Activated CD4-positive, alpha-beta T cell treated with anti-CD3 and anti-CD28 coated beads, Interleukin-2, amount 10 ng/mL, durations not matched to agents 7 days and 5 days (primary cell): ENCODE results near the gene PARP6. TPM values are rescaled to one million over a fixed set of nuclear protein-coding genes. Genes with fewer than 3 reads are reported as not detected.

Experiments used
- CTCF ChIA-PET: fragments of 350-600 bp; sonication (Branson Sonifier 250); formaldehyde crosslinking; loops from one replicate; lab custom pipeline; 2021; ENCODE audit warnings: antibody characterized with exemption; lab: Charles Lee
- POLR2A ChIA-PET: fragments of 350-600 bp; sonication (Branson Sonifier 250); formaldehyde crosslinking; loops from one replicate; lab custom pipeline; 2021; ENCODE audit warnings: antibody characterized with exemption; lab: Charles Lee
- DNase-seq: peaks from one replicate; pipeline ENCODE4 v3.0.0-alpha.2; 2020
- H3K27ac Mint-ChIP-seq: one replicate; pipeline ENCODE4 v1.8.0; 2021; ENCODE audit warnings: mild to moderate bottlenecking, moderate library complexity, mixed read lengths
- H3K27me3 Mint-ChIP-seq: one replicate; pipeline ENCODE4 v1.8.0; 2021; ENCODE audit warnings: mixed read lengths
- H3K36me3 Mint-ChIP-seq: one replicate; pipeline ENCODE4 v1.8.0; 2021; ENCODE audit warnings: low read depth, mixed read lengths
- H3K4me1 Mint-ChIP-seq: one replicate; pipeline ENCODE4 v1.8.0; 2021; ENCODE audit warnings: mixed read lengths
- H3K4me3 Mint-ChIP-seq: one replicate; pipeline ENCODE4 v1.8.0; 2021; ENCODE audit warnings: mild to moderate bottlenecking, moderate library complexity, mixed read lengths
- H3K9me3 Mint-ChIP-seq: one replicate; pipeline ENCODE4 v1.8.0; 2021; ENCODE audit warnings: mixed read lengths
- total RNA-seq, 2 experiments: library from RNA; stranded (reverse); gene quantifications; one replicate each; pipeline ENCODE4 v1.2.3, GENCODE V29; 2021

The PARP6 gene
- total RNA-seq, 2 experiments from 2014 or later: 62.9 to 69.2 TPM

DNA sequence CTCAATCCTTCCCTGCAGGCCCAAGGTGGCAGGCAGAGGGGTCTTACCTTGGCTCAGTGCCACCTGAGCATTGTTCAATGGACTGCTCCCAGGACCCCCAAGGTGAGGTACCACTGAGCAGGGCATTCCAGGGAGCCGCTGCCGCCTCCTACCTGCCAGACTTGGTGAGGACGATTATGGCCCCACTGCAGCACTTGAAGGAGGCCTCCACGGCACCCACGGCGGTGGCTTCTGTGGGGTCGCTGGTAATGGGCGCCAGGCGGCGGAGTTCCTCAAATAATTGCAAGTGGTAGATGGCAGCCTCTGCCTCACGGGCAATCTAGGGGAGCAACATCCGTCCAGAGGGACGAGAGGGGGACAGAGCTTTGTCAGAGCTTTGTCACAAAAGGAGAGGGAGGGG, 70.1 kb downstream of the PARP6 start:
- CTCF ChIA-PET: interaction anchor here (0.6 to 6.5 kb wide), 2 partner anchors 8 to 25 kb away, joined by 4 to 36 read pairs; no protein-coding TSS in a partner anchor
- Mint-ChIP-seq H3K4me3 (no peak overlapping the region), H3K9me3 (no peaks in the 10 kb centered on the region), H3K36me3 (peaks cover 80% of the 10 kb centered on the region), H3K27ac (no peak overlapping the region), H3K4me1 (peaks cover 15% of the 10 kb centered on the region), H3K27me3 (peaks cover 6% of the 10 kb centered on the region)
- DNase-seq: no peak
- POLR2A ChIA-PET: interaction anchor here (0.5 kb wide), 1 partner anchor 20 kb away, joined by 3 read pairs; no protein-coding TSS in a partner anchor

DNA sequence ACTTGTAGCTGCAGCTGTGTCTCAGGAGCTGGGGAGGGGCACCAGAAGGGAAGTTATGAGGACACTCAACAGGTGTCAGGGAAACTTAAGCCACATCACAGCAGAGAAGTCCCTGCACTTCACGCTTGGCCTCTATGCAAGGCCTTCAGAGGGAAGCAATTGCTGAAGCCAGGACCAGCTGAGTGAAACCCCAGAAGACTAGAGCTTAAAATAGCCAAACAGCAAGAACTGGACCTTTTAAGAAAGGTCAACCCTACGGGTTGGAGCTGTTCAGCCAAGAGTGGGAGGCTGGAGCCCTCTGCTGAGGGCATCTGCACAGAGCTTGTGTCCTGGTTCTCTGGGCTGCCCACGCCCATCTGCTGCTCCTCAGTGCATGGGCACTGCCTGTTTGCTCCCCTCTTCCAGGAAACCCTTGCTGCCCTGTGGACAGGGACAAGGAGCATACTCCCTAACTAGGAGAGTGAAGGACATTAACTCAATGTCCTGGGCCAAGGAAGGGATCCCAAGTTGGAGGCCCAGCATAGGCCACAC, 70.9 kb downstream of the PARP6 start:
- H3K36me3 Mint-ChIP-seq: peaks cover 75% of the 10 kb centered on the region
- POLR2A ChIA-PET: no interaction called here
- no peaks in the 10 kb centered on the region for H3K9me3 Mint-ChIP-seq
- H3K27ac Mint-ChIP-seq: no peak overlapping the region
- H3K4me3 Mint-ChIP-seq: no peak overlapping the region
- peaks cover 17% of the 10 kb centered on the region for H3K4me1 Mint-ChIP-seq
- H3K27me3 Mint-ChIP-seq: peaks cover 13% of the 10 kb centered on the region
- DNase-seq: no peak
- CTCF ChIA-PET: interaction anchor here (0.5 to 6.5 kb wide), 7 partner anchors 9 to 85 kb away, joined by 3 to 36 read pairs (median 4); no protein-coding TSS in a partner anchor

DNA sequence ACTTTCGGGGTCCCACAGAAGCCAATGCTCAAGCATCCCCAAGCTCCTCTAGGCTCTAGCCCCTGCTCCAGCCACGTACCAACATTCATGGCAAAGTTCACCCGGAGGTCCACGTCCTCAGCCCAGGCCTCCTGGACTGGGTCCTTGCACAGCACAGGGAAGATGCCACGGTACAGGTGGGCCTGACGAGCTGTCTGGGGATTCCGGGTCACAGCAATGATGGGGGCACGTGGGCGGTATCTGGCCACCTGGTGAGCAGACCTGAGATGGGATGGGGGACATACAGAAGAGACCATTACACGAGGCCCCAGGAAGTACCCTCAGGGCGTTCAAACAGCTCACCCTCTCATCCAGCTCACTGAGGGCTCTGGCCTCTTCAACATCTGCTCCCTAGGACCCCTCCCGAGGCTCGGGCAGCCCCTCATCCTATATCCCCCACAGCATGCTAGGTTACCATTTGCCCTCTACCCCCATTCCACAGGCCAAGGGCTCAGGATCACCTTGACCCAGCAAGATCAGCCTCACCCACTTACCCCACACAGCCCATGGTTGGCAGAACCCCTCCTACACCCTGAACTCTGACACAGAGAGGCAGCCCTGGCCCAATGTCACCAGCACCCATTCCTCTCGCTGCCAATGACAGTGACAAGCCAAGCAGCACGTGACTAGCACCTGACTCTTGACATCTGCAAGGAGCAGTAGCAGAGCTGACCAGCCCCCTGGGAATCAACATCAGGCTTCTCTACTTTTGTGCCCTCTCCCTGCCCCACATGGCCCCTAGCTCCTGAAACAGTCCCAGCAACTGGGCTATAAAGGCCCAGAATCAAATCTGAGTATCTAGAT, 71.7 kb downstream of the PARP6 start:
- Mint-ChIP-seq H3K36me3 (peaks cover 67% of the 10 kb centered on the region), H3K4me1 (peaks cover 17% of the 10 kb centered on the region), H3K9me3 (no peaks in the 10 kb centered on the region), H3K4me3 (no peak overlapping the region), H3K27me3 (peaks cover 15% of the 10 kb centered on the region), H3K27ac (peak overlapping the region; percentile 4)
- CTCF ChIA-PET: interaction anchor here (0.5 to 6.5 kb wide), 8 partner anchors 11 to 330 kb away, joined by 3 to 36 read pairs (median 4); no protein-coding TSS in a partner anchor
- POLR2A ChIA-PET: no interaction called here
- DNase-seq: no peak

DNA sequence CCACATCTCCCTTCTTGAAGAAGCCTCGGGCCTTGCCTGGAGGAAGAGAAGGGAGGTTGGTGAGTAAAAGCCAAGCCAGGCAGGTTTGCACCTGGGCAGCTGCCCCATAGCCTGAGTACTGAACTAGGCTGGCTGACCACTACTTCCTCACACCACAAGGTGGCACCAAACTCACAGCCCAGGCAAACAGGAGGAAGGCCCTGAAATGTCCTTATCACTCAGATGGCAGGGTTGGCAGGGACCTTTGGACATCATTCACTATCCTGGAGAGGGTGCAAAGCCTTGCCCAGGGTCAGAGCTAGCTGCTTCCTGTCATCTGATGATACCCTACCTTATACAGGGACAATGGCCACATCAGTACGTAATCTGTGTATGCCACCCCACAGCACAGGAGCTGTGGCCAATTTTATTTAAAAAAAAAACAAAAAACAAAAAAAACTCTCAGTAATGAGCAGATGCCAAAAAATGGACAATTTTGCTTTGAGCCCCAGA, 72.6 kb downstream of the PARP6 start:
- H3K36me3 Mint-ChIP-seq: peaks cover 59% of the 10 kb centered on the region
- DNase-seq: peak; percentile 80

DNA sequence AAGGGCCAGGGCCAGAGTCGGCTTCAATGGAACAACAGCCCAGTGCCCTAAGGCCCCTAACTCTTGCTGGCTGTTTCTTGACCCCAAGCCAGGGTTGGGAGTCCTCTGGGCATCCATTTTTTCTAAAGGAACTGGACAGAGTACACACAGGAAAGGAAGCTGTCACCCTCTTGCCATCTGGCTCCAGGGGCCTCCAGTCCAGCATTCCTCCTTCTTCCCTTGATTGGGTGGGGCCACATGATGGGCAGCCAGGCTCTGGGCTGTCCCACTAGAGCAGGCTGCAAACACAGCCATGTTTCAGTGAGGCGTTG, 73.2 kb downstream of the PARP6 start:
- POLR2A ChIA-PET: no interaction called here
- H3K36me3 Mint-ChIP-seq: peaks cover 53% of the 10 kb centered on the region
- DNase-seq: no peak

More for the DNA sequence above, 72.6 kb downstream of the PARP6 start:
- Mint-ChIP-seq H3K4me3 (no peak overlapping the region), H3K27me3 (peaks cover 15% of the 10 kb centered on the region), H3K9me3 (no peaks in the 10 kb centered on the region), H3K27ac (no peak overlapping the region), H3K4me1 (peaks cover 17% of the 10 kb centered on the region)
- CTCF ChIA-PET: interaction anchor here (0.5 to 6.5 kb wide), 7 partner anchors 10 to 909 kb away, joined by 4 to 36 read pairs (median 4); no protein-coding TSS in a partner anchor
- POLR2A ChIA-PET: no interaction called here

DNA sequence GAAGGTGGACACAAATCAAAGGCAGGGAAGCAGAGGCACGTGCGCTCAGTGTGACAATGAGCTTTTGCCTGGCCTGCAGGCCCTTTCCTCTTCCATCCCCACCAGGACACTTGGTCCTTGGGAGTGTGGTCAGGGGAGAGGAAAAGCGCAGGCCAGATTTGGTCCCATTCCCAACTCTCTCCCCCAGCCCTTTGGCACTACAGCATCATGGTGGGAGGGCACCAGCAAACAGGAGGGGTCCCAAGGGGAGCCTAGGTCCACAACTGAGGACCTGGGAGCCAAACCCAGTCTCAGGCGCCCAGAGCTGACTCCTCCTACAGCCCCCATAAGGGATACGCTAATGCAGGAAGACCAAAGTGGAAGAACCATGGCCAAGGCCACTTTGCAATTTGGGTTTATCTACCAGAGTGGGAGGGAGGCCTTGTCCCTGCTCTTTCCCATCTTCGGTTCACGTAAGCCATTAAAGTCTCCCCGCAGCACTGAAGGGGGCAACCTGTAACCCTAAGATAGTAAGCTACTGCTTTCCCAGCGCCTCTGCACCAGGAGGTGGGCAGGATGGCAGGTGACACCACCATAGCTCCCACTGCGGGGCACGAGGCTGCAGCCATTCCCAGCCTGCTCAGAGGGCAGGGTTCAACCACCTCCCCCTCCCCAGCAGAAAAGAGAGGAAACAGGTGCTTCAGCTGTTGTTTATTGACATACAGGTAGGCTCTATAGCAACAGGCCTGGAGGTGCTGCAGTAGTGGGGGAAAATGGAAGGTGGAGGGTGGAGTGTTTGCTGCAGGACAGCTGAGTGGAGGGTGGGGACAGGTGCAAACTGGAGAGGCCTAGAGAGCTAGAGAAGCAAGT, 73.8 kb downstream of the PARP6 start:
- H3K4me3 Mint-ChIP-seq: no peak overlapping the region
- CTCF ChIA-PET: interaction anchor here (0.6 to 6.5 kb wide), 2 partner anchors 11 to 29 kb away, joined by 3 to 36 read pairs; no protein-coding TSS in a partner anchor
- POLR2A ChIA-PET: no interaction called here
- peaks cover 15% of the 10 kb centered on the region for H3K27me3 Mint-ChIP-seq
- peaks cover 48% of the 10 kb centered on the region for H3K36me3 Mint-ChIP-seq
- no peaks in the 10 kb centered on the region for H3K9me3 Mint-ChIP-seq
- H3K4me1 Mint-ChIP-seq: peaks cover 16% of the 10 kb centered on the region
- no peak for DNase-seq
- peak overlapping the region; percentile 33 for H3K27ac Mint-ChIP-seq

More for the DNA sequence above, 73.2 kb downstream of the PARP6 start:
- Mint-ChIP-seq H3K4me3 (no peak overlapping the region), H3K27me3 (peaks cover 15% of the 10 kb centered on the region), H3K4me1 (peaks cover 17% of the 10 kb centered on the region), H3K9me3 (no peaks in the 10 kb centered on the region), H3K27ac (no peak overlapping the region)
- CTCF ChIA-PET: interaction anchor here (0.5 to 6.5 kb wide), 4 partner anchors 9 to 910 kb away, joined by 3 to 36 read pairs (median 5); no protein-coding TSS in a partner anchor

DNA sequence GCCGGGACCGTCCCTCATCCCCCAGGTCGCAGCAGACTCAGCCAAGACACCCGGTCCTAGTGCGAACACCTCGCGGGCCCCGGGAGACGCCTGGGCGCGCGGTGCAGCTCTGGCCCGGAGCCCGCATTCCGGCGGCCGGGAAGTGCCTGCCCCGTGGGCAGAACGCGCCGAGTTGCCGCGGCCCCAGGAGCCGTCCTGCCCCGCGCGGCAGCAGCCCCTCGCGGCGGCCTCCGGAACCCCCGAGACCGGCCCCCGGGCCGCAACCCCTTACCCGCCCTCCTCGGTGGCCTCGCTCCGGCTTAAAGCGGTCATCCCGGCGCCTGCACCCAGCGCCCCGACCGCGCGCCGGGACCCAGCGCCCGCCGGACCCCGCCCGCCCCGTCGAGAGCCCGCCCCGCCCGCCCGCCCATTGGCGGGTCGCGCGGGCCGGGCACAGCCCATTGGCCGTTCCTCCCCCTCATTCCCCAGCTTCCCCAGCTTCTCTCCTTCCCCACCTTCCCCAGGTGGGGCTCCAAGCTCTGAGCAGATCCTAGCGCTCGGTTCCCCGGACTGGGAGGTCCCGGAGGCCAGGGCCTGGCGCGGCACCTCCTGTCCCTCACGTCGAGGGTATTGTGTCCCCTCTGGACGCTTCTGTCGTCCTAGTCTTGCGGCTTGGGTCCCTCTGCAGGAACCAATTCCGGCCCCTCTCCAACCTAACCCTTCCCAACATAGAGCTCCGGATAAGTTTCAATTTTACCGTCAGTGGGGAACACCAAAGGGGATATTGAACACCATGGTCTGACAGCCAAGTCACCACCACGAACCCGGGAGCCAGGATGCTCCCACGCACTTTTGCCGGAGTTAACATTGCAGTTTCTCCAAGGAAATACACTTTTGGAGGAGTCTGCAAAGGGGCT, 74.6 kb downstream of the PARP6 start, which contains the start of gene GRAMD2A:
GRAMD2A (minus strand) TSS at position 328 of the 896 bp plus-strand sequence.
- Mint-ChIP-seq H3K9me3 (no peaks in the 10 kb centered on the region), H3K27me3 (peaks cover 15% of the 10 kb centered on the region), H3K36me3 (peaks cover 39% of the 10 kb centered on the region), H3K4me1 (peaks cover 13% of the 10 kb centered on the region), H3K4me3 (peak within 1 kb of the TSS; percentile 59), H3K27ac (no peak within 1 kb of the TSS)
- ChIA-PET CTCF (interaction anchor here (6.5 kb wide), 1 partner anchor 30 kb away, joined by 36 read pairs; no protein-coding TSS in a partner anchor), POLR2A (no interaction called here)
- no peak for DNase-seq

DNA sequence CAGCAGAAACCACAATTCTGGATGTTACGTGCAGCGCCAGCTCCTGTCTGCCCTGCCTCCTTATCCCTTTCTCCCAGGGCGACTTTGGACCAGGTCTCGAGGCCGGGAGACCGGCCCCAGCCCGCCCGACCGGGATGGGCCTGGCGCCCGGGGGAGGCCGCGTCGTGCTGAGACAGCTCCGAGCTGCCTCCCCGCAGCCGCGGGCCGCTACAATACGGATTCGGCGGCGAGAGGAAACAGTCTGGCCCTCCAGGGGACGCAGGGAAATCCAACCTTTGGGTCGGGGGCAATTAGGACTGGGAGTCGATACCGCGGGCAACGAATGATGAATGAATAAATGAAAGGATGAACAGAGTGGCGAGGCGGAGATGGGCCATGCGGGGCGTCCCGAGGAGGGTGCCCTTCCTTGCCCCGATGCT, 75.3 kb downstream of the PARP6 start:
- H3K27ac Mint-ChIP-seq: no peak overlapping the region
- peaks cover 13% of the 10 kb centered on the region for H3K4me1 Mint-ChIP-seq
- no peak for DNase-seq
- H3K27me3 Mint-ChIP-seq: peaks cover 18% of the 10 kb centered on the region
- ChIA-PET CTCF (interaction anchor here (6.5 kb wide), 1 partner anchor 31 kb away, joined by 36 read pairs; no protein-coding TSS in a partner anchor), POLR2A (no interaction called here)
- no peak overlapping the region for H3K4me3 Mint-ChIP-seq
- peaks cover 33% of the 10 kb centered on the region for H3K36me3 Mint-ChIP-seq
- H3K9me3 Mint-ChIP-seq: no peaks in the 10 kb centered on the region

DNA sequence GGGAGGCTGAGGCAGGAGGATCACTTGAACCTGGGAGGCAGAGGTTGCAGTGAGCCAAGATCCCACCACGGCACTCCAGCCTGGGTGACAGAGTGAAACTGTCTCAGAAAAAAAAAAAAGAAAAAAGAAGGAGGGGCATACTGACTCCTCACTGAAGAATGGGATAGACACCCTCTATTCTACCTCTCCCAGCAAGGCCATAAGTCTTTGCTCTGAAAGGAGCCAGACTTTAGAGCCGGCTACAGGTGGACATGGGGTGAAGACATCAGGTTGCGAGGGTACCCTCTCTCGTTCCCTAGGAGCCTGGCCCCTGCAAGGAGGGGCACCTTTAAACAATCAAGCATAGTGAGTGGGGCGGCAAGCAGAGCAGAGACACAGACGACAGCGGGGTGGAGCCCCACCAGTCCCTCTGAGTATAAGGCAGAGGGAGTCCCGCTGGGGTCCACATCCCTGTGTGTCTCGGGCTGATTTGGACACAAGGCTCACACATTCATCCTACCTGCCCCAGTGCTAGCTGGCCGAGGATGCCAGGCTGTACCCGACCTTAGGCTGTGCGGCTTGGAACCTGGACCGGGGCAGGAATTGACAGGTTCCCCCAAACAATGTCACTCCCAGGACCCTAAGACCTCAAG, 75.8 kb downstream of the PARP6 start:
- peaks cover 13% of the 10 kb centered on the region for H3K4me1 Mint-ChIP-seq
- H3K9me3 Mint-ChIP-seq: no peaks in the 10 kb centered on the region
- no peak overlapping the region for H3K27ac Mint-ChIP-seq
- peaks cover 32% of the 10 kb centered on the region for H3K36me3 Mint-ChIP-seq
- ChIA-PET POLR2A (interaction anchor here (0.6 kb wide), 1 partner anchor 731 kb away, joined by 3 read pairs; no protein-coding TSS in a partner anchor), CTCF (interaction anchor here (6.5 kb wide), 1 partner anchor 31 kb away, joined by 36 read pairs; no protein-coding TSS in a partner anchor)
- DNase-seq: no peak
- no peak overlapping the region for H3K4me3 Mint-ChIP-seq
- H3K27me3 Mint-ChIP-seq: peaks cover 20% of the 10 kb centered on the region

DNA sequence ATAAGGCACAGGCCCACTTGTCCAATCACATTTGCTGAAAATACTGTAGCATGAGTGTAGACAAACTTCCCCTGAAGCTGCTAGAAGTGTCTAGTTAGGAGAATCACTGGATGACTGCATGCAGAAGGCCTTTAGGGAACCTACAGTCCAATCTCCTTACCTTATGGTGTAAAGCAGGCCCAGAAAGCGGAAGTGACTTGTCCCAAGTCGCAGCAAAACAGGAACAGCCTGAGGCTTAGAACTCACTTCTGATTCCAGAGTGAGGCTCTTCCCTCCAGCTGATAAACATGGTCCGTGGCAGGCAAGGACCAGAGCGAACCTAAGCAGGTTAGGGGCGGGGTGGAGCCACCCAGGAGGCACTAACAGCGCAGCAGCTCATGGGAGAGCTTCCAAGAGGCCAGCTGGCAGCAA, 77.2 kb downstream of the PARP6 start:
- H3K27ac Mint-ChIP-seq: no peak overlapping the region
- CTCF ChIA-PET: interaction anchor here (0.6 to 1.0 kb wide), 2 partner anchors 29 to 61 kb away, joined by 3 read pairs; no protein-coding TSS in a partner anchor
- POLR2A ChIA-PET: no interaction called here

More for the DNA sequence above, 77.2 kb downstream of the PARP6 start:
- H3K4me1 Mint-ChIP-seq: peaks cover 13% of the 10 kb centered on the region
- peaks cover 29% of the 10 kb centered on the region for H3K27me3 Mint-ChIP-seq
- H3K4me3 Mint-ChIP-seq: no peak overlapping the region
- DNase-seq: no peak
- H3K36me3 Mint-ChIP-seq: peaks cover 24% of the 10 kb centered on the region
- H3K9me3 Mint-ChIP-seq: no peaks in the 10 kb centered on the region
